SU-DHL-6 (cell line): ENCODE measurements around the gene CES4A.

Experiments used
- H2AFZ ChIP-seq: fragments of 200-600 bp; sonication (generic); 2 replicates; pipeline ENCODE4 v1.6.1; 2014; ENCODE audit warnings: low read depth, mild to moderate bottlenecking, moderate library complexity, mixed read lengths, antibody characterized with exemption, low read length; ENCODE audit not compliant: severe bottlenecking
- H3F3A ChIP-seq: fragments of 200-600 bp; shearing (Covaris generic); 2 replicates; pipeline ENCODE4 v1.6.0; 2016; ENCODE audit warnings: antibody characterized with exemption, mild to moderate bottlenecking; ENCODE audit not compliant: insufficient read depth
- H3K27ac ChIP-seq: fragments of 200-600 bp; sonication (generic); 2 replicates; pipeline ENCODE4 v1.5.1; 2016; ENCODE audit warnings: low read depth, mild to moderate bottlenecking, low read length, moderate library complexity, mixed read lengths
- H3K27me3 ChIP-seq: fragments of 200-600 bp; sonication (generic), shearing (Covaris generic); 2 replicates; pipeline ENCODE4 v1.6.0; 2014; ENCODE audit warnings: mild to moderate bottlenecking, low read length
- H3K36me3 ChIP-seq: fragments of 200-600 bp; sonication (generic); 2 replicates; pipeline ENCODE4 v1.6.1; 2014; ENCODE audit warnings: mild to moderate bottlenecking, low read length, mixed read lengths
- H3K4me2 ChIP-seq: fragments of 300-600, 200-600 bp; shearing (Covaris generic), sonication (generic); 2 replicates; pipeline ENCODE4 v1.6.0; 2014; ENCODE audit warnings: low read length, low read depth, mild to moderate bottlenecking; ENCODE audit not compliant: poor library complexity, severe bottlenecking
- H3K4me3 ChIP-seq: fragments of 200-600 bp; sonication (generic); 2 replicates; pipeline ENCODE4 v1.5.1; 2014; ENCODE audit warnings: antibody characterized with exemption, low read length, mild to moderate bottlenecking, mixed read lengths; ENCODE audit not compliant: insufficient read depth, poor library complexity, severe bottlenecking
- H3K79me2 ChIP-seq: fragments of 200-600 bp; sonication (generic); 2 replicates; pipeline ENCODE4 v1.6.1; 2014; ENCODE audit warnings: mild to moderate bottlenecking, low read length, moderate library complexity; ENCODE audit not compliant: insufficient read depth
- H3K9ac ChIP-seq: fragments of 200-600 bp; sonication (generic); 2 replicates; pipeline ENCODE4 v1.7.0; 2014; ENCODE audit warnings: mild to moderate bottlenecking, low read length
- H3K9me2 ChIP-seq: fragments of 200-600 bp; sonication (generic); replicated peaks from 2 replicates; pipeline ENCODE4 v1.6.1; 2014; ENCODE audit warnings: low read length; ENCODE audit not compliant: insufficient read depth
- H3K9me3 ChIP-seq: fragments of 200-600 bp; sonication (generic); 2 replicates; pipeline ENCODE4 v1.6.1; 2014; ENCODE audit warnings: low read length, mixed read lengths; ENCODE audit not compliant: insufficient read depth
- H4K20me1 ChIP-seq: fragments of 200-600 bp; sonication (generic); 2 replicates; pipeline ENCODE4 v1.6.1; 2014; ENCODE audit warnings: low read depth, mild to moderate bottlenecking, antibody characterized with exemption, low read length, moderate library complexity, mixed read lengths
- EZH2phosphoT487 ChIP-seq: fragments of 200-600 bp; sonication (generic), shearing (Covaris generic); conservative IDR thresholded peaks from 2 replicates; pipeline ENCODE4 v1.6.1; 2018; ENCODE audit warnings: mild to moderate bottlenecking, antibody characterized with exemption, low read length, moderate library complexity, mixed read lengths
- TF ChIP-seq, protein P1 (sequence below): fragments of 200-600 bp; sonication (generic); IDR thresholded peaks from one replicate; pipeline ENCODE4 v1.5.1; 2017; ENCODE audit warnings: antibody characterized with exemption, mild to moderate bottlenecking, low read length, moderate library complexity; ENCODE audit not compliant: insufficient read depth, poor library complexity, severe bottlenecking

CES4A gene

DNA sequence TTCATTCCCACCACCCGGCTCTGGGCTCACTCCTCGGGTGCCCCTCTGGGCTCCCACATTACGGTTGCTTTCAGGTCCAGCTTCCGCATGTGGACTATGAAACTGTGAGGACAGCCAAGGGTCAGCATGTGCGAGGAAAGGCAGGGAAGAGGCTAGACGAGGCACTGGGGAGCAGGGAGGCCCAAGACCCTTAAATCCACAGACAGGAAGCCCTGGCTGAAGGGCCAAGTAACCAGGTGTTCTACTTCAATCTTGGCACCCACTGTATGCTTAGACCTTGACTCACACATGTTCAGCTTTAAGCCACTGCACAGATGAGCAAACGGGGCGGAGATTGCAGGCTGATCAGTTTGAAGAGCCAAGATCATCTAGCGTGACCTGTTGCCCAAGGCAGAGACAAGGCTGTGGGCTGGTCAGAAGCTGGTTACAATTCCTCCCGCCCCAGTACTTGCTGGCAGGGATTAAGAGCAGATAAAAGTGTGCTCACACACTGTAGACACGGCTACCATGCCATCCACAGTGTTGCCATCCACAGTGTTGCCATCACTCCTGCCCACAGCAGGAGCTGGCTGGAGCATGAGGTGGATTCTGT is at the start of gene CES4A:
Gene CES4A, plus strand, starts transcription at position 393 of the 592 bp plus-strand sequence. Its CDS starts 184 bp downstream, at position 577.
- no peaks in the 10 kb centered on the region for H4K20me1 ChIP-seq
- H3K4me2 ChIP-seq = no peak within 1 kb of the TSS

DNA sequence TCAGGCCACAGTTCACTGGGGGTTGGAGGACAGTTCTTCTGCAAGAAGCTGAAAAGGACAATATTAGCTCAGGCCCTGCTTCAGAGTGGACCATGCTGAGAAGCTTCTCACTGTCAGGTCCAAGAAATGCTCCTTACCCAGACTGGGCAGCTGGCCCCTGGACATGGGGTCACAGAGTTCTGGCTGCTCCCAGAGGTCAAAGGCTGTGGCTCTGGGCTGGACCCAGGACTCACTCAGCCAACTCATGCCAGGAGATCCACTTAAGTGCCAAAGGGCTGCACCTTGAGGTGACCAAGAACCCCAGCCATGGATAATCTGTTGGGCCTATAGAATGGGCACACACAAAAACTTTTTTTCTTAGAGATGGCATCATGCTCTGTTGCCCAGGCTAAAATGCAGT is 49.0 kb upstream of the CES4A start:
- Histone ChIP-seq H3K27me3 (no peaks in the 10 kb centered on the region), H4K20me1 (no peaks in the 10 kb centered on the region), H3F3A (no peaks in the 10 kb centered on the region), H3K36me3 (no peaks in the 10 kb centered on the region), H3K9ac (no peak overlapping the region), H3K9me3 (no peaks in the 10 kb centered on the region), H3K79me2 (peaks cover 3% of the 10 kb centered on the region; the same call in 1 of the 2 replicates), H3K9me2 (no peaks in the 10 kb centered on the region), H3K27ac (no peak overlapping the region), H3K4me2 (no peak overlapping the region), H3K4me3 (no peak overlapping the region), H2AFZ (no peak overlapping the region)
- no peak for TF ChIP-seq EZH2phosphoT487
- TF ChIP-seq, protein P1, sequence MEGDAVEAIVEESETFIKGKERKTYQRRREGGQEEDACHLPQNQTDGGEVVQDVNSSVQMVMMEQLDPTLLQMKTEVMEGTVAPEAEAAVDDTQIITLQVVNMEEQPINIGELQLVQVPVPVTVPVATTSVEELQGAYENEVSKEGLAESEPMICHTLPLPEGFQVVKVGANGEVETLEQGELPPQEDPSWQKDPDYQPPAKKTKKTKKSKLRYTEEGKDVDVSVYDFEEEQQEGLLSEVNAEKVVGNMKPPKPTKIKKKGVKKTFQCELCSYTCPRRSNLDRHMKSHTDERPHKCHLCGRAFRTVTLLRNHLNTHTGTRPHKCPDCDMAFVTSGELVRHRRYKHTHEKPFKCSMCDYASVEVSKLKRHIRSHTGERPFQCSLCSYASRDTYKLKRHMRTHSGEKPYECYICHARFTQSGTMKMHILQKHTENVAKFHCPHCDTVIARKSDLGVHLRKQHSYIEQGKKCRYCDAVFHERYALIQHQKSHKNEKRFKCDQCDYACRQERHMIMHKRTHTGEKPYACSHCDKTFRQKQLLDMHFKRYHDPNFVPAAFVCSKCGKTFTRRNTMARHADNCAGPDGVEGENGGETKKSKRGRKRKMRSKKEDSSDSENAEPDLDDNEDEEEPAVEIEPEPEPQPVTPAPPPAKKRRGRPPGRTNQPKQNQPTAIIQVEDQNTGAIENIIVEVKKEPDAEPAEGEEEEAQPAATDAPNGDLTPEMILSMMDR = no peak

More for the DNA sequence above, at the start of gene CES4A:
- H3K36me3 ChIP-seq = no peaks in the 10 kb centered on the region
- no peaks in the 10 kb centered on the region for H3K9me3 ChIP-seq
- H3F3A ChIP-seq = no peaks in the 10 kb centered on the region
- H3K27ac ChIP-seq = no peak within 1 kb of the TSS
- no peak within 1 kb of the TSS for H3K4me3 ChIP-seq
- H3K9ac ChIP-seq = no peak within 1 kb of the TSS
- H2AFZ ChIP-seq = no peak within 1 kb of the TSS
- no peaks in the 10 kb centered on the region for H3K27me3 ChIP-seq
- no peaks in the 10 kb centered on the region for H3K9me2 ChIP-seq
- no peak for TF ChIP-seq EZH2phosphoT487
- TF ChIP-seq, protein P1 = no peak
- H3K79me2 ChIP-seq = no peaks in the 10 kb centered on the region

DNA sequence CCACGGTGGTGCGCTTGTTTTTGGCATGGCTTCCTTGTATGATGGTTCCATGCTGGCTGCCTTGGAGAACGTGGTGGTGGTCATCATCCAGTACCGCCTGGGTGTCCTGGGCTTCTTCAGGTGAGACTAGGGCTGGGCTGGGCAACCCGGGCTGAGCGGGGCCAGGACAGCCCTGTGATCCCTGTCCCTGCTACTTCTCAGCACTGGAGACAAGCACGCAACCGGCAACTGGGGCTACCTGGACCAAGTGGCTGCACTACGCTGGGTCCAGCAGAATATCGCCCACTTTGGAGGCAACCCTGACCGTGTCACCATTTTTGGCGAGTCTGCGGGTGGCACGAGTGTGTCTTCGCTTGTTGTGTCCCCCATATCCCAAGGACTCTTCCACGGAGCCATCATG is 48.2 kb upstream of the CES4A start:
- H3K9ac ChIP-seq = no peak overlapping the region
- H3K4me2 ChIP-seq = no peak overlapping the region
- H3F3A ChIP-seq = no peaks in the 10 kb centered on the region
- no peaks in the 10 kb centered on the region for H3K9me3 ChIP-seq
- H3K36me3 ChIP-seq = no peaks in the 10 kb centered on the region
- no peaks in the 10 kb centered on the region for H4K20me1 ChIP-seq
- no peaks in the 10 kb centered on the region for H3K9me2 ChIP-seq
- no peak overlapping the region for H3K4me3 ChIP-seq
- H2AFZ ChIP-seq = no peak overlapping the region
- no peak for TF ChIP-seq EZH2phosphoT487
- TF ChIP-seq, protein P1 = no peak
- H3K27me3 ChIP-seq = no peaks in the 10 kb centered on the region
- no peaks in the 10 kb centered on the region for H3K79me2 ChIP-seq
- H3K27ac ChIP-seq = no peak overlapping the region
